Skeletal muscle satellite cell (primary cell): ENCODE data around the gene PNRC1.
A peak's percentile ranks its signal among the peaks of the same experiment; 100 is the strongest.
"Not testable (repeated sequence)": the region's sequence is repeated elsewhere in the genome, so short reads cannot be mapped to it uniquely, and the experiment has no call there.

Experiments used
- H3K27me3 ChIP-seq: 2 replicates; pipeline ENCODE4 v1.7.0; 2013; ENCODE audit warnings: low read length; ENCODE audit not compliant: control insufficient read depth, insufficient read depth
- H3K36me3 ChIP-seq: 2 replicates; pipeline ENCODE4 v1.7.0; 2013; ENCODE audit warnings: mild to moderate bottlenecking, control low read depth, low read length; ENCODE audit not compliant: insufficient read depth
- H3K4me1 ChIP-seq: 2 replicates; pipeline ENCODE4 v1.7.0; 2013; ENCODE audit warnings: low read length; ENCODE audit not compliant: control insufficient read depth, insufficient read depth
- H3K4me2 ChIP-seq: 2 replicates; pipeline ENCODE4 v1.7.0; 2013; ENCODE audit warnings: mild to moderate bottlenecking, low read length
- H3K4me3 ChIP-seq: 2 replicates; pipeline ENCODE4 v1.7.0; 2013; ENCODE audit warnings: low read length
- H3K9ac ChIP-seq: 2 replicates; pipeline ENCODE4 v1.7.0; 2013; ENCODE audit warnings: mild to moderate bottlenecking, low read depth, low read length, moderate library complexity
- H3K9me3 ChIP-seq: replicated peaks from 2 replicates; pipeline ENCODE4 v1.7.0; 2013; ENCODE audit warnings: mild to moderate bottlenecking, control low read depth, low read length

Gene PNRC1

GRCh38 chr6:89063881-89064280 is 16.7 kb upstream of the PNRC1 start:
- no peak overlapping the region for H3K4me2 ChIP-seq
- H3K36me3 ChIP-seq, result no peaks in the 10 kb centered on the region
- H3K9me3 ChIP-seq, result no peaks in the 10 kb centered on the region
- no peak overlapping the region for H3K9ac ChIP-seq
- no peaks in the 10 kb centered on the region for H3K27me3 ChIP-seq
- no peaks in the 10 kb centered on the region for H3K4me1 ChIP-seq
- H3K4me3 ChIP-seq, result no peak overlapping the region

- not testable (repeated sequence) for H3K4me2 ChIP-seq, H3K9ac ChIP-seq, H3K4me1 ChIP-seq, H3K9me3 ChIP-seq, H3K4me3 ChIP-seq, H3K27me3 ChIP-seq, H3K36me3 ChIP-seq
These were observed 15.6 kb upstream of the PNRC1 start for GRCh38 chr6:89064931-89065330.

- H3K4me1 ChIP-seq, H3K36me3 ChIP-seq, H3K27me3 ChIP-seq, H3K4me3 ChIP-seq, H3K4me2 ChIP-seq, H3K9ac ChIP-seq, H3K9me3 ChIP-seq: not testable (repeated sequence)
These were observed 14.4 kb upstream of the PNRC1 start for GRCh38 chr6:89066121-89066520.

- no peak overlapping the region for H3K4me2 ChIP-seq
- no peak overlapping the region for H3K9ac ChIP-seq
- no peaks in the 10 kb centered on the region for H3K9me3 ChIP-seq
- no peaks in the 10 kb centered on the region for H3K27me3 ChIP-seq
- H3K4me1 ChIP-seq, result no peaks in the 10 kb centered on the region
- no peak overlapping the region for H3K4me3 ChIP-seq
- no peaks in the 10 kb centered on the region for H3K36me3 ChIP-seq
These were observed 13.5 kb upstream of the PNRC1 start for GRCh38 chr6:89066940-89067646.

GRCh38 chr6:89067796-89068195 is 12.8 kb upstream of the PNRC1 start:
- H3K9ac ChIP-seq, result no peak overlapping the region
- H3K27me3 ChIP-seq, result peaks cover under 1% of the 10 kb centered on the region
- H3K4me2 ChIP-seq, result no peak overlapping the region
- no peaks in the 10 kb centered on the region for H3K4me1 ChIP-seq
- H3K36me3 ChIP-seq, result no peaks in the 10 kb centered on the region
- no peaks in the 10 kb centered on the region for H3K9me3 ChIP-seq
- no peak overlapping the region for H3K4me3 ChIP-seq

- H3K27me3 ChIP-seq, result peaks cover 8% of the 10 kb centered on the region
- H3K4me1 ChIP-seq, result no peaks in the 10 kb centered on the region
- H3K4me2 ChIP-seq, result no peak overlapping the region
- H3K9me3 ChIP-seq, result no peaks in the 10 kb centered on the region
- no peaks in the 10 kb centered on the region for H3K36me3 ChIP-seq
- no peak overlapping the region for H3K9ac ChIP-seq
- no peak overlapping the region for H3K4me3 ChIP-seq
These were observed 11.9 kb upstream of the PNRC1 start for GRCh38 chr6:89068695-89069094.

- Histone ChIP-seq H3K4me3 (no peak overlapping the region), H3K4me1 (no peaks in the 10 kb centered on the region), H3K27me3 (peaks cover 9% of the 10 kb centered on the region), H3K36me3 (no peaks in the 10 kb centered on the region), H3K9me3 (no peaks in the 10 kb centered on the region), H3K9ac (no peak overlapping the region), H3K4me2 (no peak overlapping the region)
These were observed 10.9 kb upstream of the PNRC1 start for GRCh38 chr6:89069536-89070163.

GRCh38 chr6:89071036-89071435 is 9.5 kb upstream of the PNRC1 start:
- Histone ChIP-seq H3K36me3 (no peaks in the 10 kb centered on the region), H3K4me1 (no peaks in the 10 kb centered on the region), H3K9ac (no peak overlapping the region), H3K4me3 (no peak overlapping the region), H3K9me3 (no peaks in the 10 kb centered on the region), H3K27me3 (peaks cover 9% of the 10 kb centered on the region), H3K4me2 (no peak overlapping the region)

GRCh38 chr6:89073014-89073620 is 7.4 kb upstream of the PNRC1 start:
- Histone ChIP-seq H3K36me3 (no peaks in the 10 kb centered on the region), H3K4me2 (no peak overlapping the region), H3K9me3 (no peaks in the 10 kb centered on the region), H3K27me3 (peaks cover 9% of the 10 kb centered on the region), H3K4me1 (no peaks in the 10 kb centered on the region), H3K9ac (no peak overlapping the region), H3K4me3 (no peak overlapping the region)

- Histone ChIP-seq H3K4me3 (no peak overlapping the region), H3K9ac (no peak overlapping the region), H3K4me2 (no peak overlapping the region), H3K27me3 (peaks cover 9% of the 10 kb centered on the region), H3K9me3 (no peaks in the 10 kb centered on the region), H3K4me1 (peaks cover 3% of the 10 kb centered on the region), H3K36me3 (no peaks in the 10 kb centered on the region)
These were observed 6.7 kb upstream of the PNRC1 start for GRCh38 chr6:89073840-89074239.

- Histone ChIP-seq H3K36me3 (peaks cover 17% of the 10 kb centered on the region), H3K4me2 (peak overlapping the region; percentile 92), H3K4me3 (peak overlapping the region; percentile 97), H3K9me3 (no peaks in the 10 kb centered on the region), H3K9ac (peak overlapping the region; percentile 100), H3K4me1 (peaks cover 19% of the 10 kb centered on the region), H3K27me3 (no peaks in the 10 kb centered on the region)
These were observed 878 bp upstream of the PNRC1 start for GRCh38 chr6:89079511-89080234.
